ENCODE data around the gene ZNF618.

GRCh38 chr9:113899205-113899604 is 23.1 kb downstream of the ZNF618 start:
- TF ChIP-seq CTCF (IDR thresholded peaks at IDR 0.05) (no peak), POLR2A (IDR thresholded peaks at IDR 0.05) (no peak)

Measured in ovary (tissue), 3 donors.